Fibroblast of upper back skin (primary cell): ENCODE data around the gene RUFY3.
"Not testable (repeated sequence)": the region's sequence is repeated elsewhere in the genome, so short reads cannot be mapped to it uniquely, and the experiment has no call there.

Source experiments
- DNase-seq: peaks from one replicate; pipeline ENCODE4 v3.0.0-alpha.2; 2013

The RUFY3 gene, protein sequence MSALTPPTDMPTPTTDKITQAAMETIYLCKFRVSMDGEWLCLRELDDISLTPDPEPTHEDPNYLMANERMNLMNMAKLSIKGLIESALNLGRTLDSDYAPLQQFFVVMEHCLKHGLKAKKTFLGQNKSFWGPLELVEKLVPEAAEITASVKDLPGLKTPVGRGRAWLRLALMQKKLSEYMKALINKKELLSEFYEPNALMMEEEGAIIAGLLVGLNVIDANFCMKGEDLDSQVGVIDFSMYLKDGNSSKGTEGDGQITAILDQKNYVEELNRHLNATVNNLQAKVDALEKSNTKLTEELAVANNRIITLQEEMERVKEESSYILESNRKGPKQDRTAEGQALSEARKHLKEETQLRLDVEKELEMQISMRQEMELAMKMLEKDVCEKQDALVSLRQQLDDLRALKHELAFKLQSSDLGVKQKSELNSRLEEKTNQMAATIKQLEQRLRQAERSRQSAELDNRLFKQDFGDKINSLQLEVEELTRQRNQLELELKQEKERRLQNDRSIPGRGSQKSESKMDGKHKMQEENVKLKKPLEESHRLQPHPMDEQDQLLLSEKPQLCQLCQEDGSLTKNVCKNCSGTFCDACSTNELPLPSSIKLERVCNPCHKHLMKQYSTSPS

DNA sequence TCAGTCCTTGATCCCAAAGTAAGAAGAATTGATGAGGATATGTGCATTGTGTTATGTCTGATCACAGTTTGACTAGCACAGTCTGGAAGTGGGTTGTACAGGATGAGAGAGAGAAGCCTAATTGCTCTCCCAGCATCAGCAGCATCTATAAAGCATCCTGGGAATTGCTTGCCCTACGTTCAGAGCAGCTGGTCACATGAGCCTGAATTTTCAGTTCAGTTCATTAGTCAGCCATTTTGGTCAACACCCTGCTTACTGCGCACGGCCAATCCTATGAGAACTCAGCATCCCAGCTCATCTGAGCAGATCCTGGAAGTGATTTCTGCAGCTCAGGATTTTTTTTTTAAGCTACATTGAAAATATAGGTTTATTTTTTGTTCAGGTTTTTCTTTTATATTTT, at the start of gene RUFY3:
Gene RUFY3 (plus strand): TSS at position 218 of the 400 bp plus-strand sequence. CDS start 610 bp downstream, outside the sequence.
- DNase-seq: peak; percentile 94

DNA sequence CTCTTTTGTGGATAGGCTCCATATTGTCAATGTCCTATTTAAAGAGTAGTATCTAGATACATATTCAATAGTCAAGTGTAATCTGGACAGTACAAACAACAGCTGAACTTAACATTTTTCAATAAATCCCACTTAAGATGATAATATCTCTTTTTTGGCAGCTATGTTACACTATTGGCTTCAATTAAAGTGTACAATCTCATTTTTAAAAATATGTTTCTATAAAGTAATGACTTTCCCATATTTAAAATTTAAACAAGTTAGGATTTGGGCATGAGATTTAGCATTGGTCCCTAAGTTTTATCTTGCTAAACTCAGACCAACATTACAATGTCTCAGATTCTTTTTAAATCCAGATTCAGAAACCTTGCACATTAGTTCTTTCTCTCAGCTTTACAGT, 47.6 kb upstream of the RUFY3 start:
- DNase-seq: no peak

DNA sequence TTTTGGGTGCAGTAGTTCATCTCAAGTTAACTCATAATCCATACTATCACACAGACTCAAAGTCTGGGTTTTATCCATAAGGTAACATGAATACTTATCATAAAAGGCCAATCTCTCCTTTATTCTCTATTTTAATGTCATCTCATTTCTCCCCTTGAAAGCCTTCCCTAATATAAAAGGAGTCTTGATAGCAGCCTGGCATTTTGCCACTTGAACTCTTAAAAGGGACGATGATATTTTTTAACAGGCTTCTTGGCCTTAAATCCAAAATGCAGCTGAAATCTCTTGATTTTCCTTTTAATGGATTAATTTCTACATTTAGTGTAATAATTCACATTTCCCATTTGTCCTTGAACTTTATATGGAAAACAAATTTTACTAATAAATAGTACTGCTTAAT, 47.0 kb upstream of the RUFY3 start:
- no peak for DNase-seq

DNA sequence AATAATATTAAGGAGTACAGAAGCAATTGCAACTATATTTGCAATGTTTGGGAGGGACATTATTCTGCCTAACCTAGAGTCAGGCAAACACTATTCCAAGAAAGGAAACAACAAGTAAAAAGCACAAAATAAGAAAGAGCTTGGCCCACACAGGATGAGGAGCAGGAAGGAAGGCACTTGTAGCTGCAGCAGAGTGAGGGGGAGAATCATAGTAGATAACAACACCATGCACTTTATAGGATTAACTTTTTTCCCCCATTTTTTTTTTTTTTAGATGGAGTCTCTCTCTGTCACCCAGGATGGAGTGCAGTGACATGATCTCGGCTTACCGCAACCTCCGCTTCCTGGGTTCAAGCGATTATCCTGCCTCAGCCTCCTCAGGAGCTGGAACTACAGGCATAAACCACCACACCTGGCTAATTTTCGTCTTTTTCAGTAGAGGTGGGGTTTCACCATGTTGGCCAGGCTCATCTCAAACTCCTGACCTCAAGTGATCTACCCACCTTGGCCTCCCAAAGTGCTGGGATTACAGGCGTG, 45.1 kb upstream of the RUFY3 start:
- no peak for DNase-seq

DNA sequence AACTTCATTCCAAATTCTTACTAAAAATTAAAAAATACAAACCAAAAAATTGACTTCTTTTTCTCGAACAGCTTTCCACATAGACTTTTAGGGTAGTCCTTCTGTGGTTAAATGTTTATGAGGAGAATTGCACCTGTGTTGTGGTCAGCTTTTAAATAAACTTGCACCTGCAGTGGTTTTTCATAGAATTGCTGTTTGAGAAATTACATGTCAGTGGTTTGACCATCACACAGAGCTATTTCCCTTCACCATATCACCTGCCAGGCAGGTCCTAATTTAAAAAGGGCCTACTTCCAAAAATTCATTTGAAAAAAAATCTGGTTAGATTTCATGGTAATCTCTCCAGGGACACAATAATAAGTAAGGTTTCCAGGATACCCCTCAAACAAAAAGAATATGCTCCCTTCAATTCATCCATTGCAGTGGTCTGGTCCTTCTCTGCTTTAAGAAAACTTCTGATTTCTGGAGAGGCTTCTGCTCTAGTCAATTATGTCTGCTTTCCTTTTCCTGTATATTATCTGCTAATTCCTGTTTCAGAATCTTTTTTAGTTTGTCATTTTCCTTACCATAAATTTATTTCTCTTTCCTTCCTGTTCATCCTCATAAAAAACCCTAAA, 43.3 kb upstream of the RUFY3 start:
- DNase-seq: no peak

DNA sequence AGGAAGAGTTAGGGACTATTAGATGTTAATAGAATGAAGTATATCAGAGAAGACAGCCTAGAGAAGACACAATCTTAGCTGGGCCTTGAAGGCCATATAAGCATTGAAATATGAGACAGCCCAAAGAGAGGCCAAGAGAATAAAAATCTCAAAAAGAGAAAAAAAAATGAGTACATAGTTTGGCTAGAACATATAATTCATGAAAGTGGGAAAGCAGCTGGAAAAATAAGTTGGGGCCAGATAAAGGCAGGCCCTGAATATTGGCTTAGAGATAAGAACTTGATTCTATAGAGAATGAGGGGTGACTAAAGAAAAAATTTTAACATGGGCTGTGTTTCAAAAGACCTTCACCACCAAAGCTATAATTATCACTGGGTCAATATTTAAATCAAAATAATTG, 40.8 kb upstream of the RUFY3 start:
- no peak for DNase-seq

DNA sequence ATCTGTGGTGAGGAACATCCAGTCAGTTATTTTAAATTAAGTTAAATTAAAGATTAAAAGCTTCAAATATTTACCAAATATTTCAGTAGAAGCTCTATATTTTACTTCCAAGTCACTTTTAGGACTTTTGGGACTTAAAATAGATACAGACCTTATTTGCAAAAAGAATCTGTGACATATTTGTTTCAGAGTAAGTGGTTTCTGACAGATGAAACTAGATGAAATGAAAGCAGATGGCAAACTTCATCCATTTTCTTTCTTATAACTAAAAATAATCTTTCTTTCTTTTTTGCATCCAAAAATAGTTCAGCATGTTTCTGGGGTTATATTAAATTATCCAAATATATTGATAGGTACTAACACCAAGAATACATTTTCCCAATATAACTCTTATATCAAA, 40.1 kb upstream of the RUFY3 start:
- no peak for DNase-seq

DNA sequence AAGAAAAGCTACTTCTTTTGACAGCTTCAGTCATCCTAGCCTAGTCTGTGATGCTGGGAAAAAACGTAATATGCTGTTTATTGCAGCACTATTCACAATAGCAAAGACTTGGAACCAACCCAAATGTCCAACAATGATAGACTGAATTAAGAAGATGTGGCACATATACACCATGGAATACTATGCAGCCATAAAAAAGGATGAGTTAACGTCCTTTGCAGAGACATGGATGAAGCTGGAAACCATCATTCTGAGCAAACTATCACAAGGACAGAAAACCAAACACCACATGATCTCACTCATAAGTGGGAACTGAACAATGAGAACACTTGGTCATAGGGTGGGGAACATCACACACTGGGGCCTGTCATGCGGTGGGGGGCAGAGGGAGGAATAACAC, 39.6 kb upstream of the RUFY3 start:
- not testable (repeated sequence) for DNase-seq

DNA sequence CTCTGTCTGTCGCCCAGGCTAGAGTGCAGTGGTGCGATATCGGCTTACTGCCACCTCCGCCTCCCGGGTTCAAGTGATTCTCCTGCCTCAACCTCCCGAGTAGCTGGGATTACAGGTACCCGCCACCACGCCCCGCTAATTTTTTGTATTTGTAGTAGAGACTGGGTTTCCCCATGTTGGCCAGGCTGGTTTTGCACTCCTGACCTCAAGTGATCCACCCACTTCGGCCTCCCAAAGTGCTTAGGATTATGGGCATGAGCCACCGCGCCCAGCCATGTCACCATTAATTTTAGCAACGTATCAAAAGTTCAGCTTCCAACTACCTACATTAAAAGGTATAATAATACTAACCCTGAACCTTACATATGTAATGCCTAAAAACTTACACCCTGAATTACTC, 34.4 kb upstream of the RUFY3 start:
- no peak for DNase-seq

DNA sequence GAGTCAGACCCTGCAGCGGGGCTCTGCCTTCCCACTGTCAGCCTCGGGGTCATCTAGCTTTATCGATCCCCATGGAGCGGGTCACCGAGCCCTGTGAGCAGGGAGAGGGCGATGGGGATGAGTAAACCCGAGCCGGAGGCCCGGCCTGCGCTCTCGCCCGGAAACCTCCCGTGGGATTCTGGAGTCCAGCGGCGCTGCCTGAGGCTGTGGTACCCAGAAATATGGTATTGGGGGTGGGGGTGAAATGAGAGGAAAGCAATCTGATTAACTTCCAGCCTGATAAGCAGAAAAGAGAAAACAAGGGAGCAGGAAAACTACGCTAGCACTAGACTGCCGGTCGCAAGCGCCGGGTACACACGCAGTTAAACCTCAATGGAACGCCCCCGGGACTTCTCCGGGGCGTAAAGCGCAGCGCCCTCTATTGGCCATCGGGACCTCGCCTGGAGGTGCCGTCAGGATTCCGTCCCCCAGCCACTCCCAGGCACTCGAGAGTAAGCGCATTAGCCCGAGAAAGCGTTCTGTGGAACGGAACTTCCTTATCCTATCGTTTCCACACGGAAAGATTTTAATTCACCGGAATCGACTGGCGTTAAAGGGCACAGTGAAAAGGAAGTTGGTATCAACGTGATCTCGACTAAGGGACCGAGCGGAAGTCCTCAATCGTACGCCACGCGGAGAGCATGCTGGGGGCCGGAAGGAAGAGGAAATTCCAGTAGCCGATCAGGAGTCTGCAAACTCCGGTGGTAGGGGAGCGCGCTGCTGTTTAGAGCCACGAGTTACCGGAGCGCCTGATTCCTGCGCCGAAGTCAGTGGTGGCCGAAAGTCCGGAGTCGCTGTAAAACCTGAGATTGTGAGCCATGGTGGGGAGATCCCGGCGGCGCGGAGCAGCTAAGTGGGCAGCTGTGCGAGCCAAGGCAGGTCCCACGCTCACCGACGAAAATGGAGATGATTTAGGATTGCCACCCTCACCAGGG, 33.7 kb upstream of the RUFY3 start, which contains the start of gene UTP3:
Gene UTP3 (plus strand): TSS at position 712 of the 974 bp plus-strand sequence. CDS start 146 bp downstream, at position 858.
- DNase-seq: peak; percentile 99

DNA sequence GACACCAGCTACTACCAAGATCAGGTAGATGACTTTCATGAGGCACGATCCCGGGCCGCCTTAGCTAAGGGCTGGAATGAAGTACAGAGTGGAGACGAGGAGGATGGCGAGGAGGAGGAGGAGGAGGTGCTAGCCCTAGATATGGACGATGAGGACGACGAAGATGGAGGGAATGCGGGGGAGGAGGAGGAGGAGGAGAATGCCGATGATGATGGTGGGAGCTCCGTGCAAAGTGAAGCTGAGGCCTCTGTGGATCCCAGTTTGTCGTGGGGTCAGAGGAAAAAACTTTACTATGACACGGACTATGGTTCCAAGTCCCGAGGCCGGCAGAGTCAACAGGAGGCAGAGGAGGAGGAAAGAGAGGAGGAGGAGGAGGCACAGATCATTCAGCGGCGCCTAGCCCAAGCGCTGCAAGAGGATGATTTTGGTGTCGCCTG, 33.0 kb upstream of the RUFY3 start:
- DNase-seq: no peak

DNA sequence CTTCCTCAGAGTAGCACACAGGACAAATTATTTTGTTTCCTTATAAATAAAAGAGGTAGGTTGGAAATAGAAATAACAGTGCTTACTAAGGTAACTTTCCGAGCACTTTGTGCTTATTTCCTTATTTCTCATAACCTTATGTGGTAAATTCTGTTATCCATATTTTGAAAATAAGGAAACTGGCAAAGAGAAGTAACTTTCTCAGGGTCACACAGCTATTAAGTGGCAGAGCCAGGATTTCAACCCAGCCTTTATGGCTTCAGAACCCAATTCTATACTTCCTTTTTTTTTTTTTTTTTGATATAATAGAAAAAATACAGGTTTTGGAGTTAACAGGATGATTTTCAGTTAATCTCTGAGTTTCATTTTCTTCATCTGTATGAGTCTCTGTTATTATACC, 30.1 kb upstream of the RUFY3 start:
- no peak for DNase-seq

DNA sequence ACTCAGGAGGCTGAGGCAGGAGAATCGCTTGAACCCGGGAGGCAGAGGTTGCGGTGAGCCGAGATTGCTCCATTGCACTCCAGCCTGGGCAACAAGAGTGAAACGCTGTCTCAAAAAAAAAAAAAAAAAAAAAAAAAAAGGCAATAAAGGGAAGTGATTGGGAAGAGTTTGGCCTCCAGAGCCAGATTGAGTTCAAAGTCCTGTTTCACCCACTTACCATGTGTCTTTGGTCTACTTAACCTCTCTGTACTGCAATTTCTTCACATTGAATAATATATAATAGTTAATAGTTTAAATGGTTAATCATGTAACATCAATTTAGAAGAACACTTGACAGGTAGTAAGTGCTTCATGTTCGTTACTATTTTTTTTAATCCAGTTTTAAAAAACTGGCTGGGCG, 27.1 kb upstream of the RUFY3 start:
- not testable (repeated sequence) for DNase-seq

DNA sequence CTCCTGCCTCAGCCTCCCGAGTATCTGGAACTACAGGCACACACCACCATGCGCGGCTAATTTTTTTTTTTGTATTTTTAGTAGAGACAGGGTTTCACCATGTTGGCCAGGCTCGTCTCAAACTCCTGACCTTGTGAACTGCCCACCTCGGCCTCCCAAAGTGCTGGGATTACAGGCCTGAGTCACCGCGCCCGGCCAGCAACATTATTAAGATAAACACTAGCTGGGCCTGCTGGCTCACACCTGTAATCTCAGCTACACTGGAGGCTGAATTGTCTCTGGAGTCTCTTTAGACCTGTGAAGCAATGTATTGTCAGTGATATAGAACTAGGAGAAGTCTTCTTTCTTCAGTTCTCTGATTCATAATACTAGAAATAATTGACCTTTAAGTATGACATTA, 23.3 kb upstream of the RUFY3 start:
- DNase-seq: not testable (repeated sequence)

DNA sequence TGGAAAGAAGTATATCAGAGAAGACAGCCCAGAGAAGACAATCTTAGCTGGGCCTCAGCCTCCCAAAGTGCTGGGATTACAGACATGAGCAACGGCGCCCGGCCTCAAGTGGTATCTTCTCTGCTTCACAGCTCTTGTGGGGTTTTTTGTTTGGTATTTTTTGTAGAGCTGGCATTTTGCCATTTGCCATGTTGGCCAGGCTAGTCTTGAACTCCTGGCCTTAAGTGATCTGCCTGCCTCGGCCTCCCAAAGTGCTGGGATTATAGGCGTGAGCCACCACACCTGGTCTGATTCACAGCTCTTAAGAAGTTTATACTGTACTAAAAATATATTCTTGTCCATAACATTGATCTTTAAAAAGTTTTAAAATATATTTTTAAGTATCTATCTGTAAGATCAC, 21.1 kb upstream of the RUFY3 start:
- DNase-seq: no peak

DNA sequence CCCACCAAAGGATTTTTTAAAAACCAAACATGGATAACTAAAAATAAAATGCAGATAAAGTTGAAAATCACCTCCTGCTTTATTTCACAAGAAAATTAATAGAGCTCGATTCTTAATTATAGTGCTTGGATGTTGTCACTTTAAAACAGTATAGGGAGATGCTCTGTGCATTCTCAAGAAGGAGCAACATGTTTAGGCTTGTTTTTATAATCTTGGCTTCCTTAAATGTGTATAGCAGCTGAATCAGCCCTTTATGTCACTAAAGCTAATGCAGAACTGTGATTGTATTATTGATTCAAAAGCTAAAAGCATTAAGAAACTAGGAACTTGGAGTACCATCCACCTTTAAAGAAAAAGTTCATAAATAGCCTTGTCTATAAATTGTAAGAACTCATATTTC, 20.5 kb upstream of the RUFY3 start:
- DNase-seq: no peak

DNA sequence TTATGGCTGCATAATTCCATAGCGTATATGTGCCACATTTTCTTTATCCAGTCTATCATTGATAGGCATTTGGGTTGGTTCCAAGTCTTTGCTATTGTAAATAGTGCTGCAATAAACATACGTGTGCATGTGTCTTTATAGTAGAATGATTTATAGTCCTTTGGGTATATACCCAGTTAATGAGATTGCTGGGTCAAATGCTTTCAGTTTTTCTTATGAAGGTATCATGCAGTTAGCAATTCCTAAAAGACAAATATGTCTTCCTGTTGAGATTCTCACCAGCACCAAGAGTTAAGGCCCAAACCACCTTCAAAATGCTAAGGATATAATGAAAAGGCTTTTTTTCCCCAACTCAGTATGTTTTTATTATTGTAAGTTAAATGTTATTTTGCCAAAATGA, 19.2 kb upstream of the RUFY3 start:
- not testable (repeated sequence) for DNase-seq

DNA sequence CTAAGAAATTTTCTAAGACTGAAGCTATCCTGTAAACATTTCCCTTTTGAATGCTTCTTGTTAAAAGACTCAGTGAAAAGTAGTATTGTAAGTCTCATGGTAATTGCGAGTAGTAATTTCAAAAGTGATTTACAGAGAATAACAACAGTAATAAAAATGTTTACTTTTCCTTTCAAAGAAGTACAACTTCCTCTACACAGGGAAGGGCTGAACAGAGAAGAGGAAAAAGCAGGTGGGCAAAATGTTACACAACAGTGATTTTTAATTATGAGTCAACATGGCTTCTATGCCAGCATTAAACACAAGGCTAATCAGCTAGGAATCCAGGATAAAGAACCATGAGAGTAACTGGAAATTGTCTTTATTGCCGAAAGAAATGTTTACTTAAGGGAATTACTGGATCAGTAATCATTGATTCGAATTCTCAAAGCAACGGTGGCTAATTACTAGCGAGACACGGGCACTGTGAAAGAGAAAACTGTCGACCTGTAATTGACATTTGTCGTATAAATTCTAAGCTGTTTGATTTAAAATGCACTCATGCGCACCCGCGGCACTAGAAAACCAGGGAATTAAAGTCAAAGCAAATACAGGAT, 18.0 kb upstream of the RUFY3 start:
- DNase-seq: peak; percentile 29

DNA sequence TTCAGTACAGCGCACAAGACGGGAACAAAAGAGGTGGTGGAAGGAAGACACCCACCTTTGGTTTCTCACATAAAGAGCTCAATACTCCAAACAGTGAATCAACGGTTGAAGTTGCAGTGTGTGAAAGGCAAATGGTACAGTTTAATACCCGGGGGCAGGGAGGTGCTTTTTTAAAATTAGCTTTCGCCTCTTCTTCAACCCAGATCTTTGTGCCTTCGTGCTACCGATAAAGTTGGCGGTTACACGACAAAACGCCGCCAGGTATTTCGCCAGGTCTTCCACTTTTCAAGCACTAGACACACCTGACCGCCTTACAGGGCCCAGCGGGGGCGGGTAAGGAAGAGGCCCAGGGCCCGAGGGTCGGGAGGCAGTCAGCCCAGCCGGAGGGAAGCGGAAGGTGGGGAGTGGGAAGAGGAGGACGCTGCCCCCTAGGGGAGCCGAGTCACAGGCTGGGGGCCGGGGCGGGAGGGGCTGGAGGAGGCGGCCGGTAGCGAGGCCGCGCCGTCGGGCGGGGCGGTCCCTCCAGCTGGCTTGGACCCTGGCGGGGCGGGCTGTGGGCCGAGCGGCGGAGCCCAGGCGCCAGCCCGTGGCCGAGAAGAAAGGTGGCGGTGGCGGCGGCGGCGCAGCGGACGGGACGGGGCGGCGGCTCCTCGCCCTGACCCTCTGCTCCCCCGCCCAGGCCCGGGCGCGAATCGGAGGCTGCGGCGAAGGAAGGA, 17.4 kb upstream of the RUFY3 start:
- DNase-seq: peak; percentile 73

DNA sequence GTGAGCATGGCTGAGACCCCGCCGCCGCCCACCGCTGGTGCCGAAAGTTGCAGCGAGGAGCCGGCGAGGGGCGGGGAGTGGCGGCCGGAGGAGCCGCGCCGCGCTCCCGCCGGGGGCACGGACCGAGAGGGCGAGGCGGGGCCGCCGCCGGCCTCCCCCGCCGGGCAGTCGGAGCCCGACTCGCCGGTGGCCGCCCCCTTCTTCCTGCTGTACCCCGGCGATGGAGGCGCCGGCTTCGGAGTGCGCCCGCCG, 16.9 kb upstream of the RUFY3 start:
- DNase-seq: peak; percentile 8

DNA sequence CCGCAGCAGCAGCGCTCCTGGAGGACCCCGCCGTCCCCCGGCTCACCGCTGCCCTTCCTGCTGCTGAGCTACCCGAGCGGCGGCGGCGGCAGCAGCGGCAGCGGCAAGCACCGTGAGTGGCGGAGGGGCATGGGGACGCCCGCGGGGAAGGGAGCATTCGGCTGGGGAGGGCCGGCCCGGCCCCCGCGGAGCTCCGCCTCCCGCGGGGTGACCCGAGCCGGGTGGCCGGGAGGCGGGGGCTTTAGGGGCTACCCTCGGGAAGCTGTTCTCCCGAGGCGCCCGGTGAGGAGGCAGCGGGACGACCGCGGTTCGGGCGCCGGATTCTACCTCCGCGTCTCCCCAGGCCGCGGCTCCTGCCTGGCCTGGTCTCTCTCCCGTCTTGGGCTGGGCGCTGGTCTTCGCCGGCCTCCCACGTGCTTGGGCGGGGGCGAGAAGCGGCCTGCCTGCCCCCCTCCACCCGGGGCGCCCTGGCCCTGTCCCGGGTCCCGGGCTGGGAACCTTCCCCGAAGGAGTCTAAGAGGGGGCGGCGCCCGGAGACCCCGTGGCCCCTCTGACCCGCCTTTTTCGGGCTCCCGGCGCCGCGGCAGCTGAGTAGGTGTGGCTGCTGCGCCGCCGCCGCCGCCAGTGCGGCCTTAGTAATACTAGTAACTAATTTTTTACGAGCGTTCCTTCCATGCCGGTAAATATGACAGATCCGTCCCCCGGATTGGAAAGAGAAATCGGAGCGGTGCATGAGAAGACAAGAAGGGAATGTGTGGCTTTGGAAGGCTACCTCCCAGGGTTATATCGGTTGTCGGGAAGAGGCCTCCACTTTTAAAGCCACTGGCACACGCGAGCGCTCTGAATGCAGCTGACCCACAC, 16.4 kb upstream of the RUFY3 start:
- peak; percentile 56 for DNase-seq
